Measurements from ENCODE around the gene MAN1A1.

DNA sequence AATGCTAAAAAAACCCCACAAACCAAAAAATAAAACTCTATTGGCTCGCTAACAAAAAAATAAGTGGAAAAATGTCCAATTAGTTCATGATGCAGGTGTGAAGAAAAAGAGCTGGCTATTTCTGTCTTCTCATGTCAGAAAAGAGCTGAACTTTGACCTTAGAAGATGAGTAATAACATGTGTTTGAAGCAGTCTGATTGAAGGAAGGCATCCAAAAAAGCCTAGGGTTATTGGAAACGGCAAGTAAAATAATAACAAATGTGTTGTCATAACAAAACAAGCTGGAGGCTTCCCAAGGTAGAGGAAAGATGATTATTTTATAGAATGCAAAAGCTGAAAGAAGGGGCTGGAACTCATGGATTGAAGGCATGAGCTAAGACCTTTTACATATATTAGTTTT, 176.7 kb downstream of the MAN1A1 start:
- TF ChIP-seq POLR2AphosphoS5 (IDR thresholded peaks at IDR 0.05) = no peak
- no peak for TF ChIP-seq POLR2A (IDR thresholded peaks at IDR 0.05)
- TF ChIP-seq, protein P1, sequence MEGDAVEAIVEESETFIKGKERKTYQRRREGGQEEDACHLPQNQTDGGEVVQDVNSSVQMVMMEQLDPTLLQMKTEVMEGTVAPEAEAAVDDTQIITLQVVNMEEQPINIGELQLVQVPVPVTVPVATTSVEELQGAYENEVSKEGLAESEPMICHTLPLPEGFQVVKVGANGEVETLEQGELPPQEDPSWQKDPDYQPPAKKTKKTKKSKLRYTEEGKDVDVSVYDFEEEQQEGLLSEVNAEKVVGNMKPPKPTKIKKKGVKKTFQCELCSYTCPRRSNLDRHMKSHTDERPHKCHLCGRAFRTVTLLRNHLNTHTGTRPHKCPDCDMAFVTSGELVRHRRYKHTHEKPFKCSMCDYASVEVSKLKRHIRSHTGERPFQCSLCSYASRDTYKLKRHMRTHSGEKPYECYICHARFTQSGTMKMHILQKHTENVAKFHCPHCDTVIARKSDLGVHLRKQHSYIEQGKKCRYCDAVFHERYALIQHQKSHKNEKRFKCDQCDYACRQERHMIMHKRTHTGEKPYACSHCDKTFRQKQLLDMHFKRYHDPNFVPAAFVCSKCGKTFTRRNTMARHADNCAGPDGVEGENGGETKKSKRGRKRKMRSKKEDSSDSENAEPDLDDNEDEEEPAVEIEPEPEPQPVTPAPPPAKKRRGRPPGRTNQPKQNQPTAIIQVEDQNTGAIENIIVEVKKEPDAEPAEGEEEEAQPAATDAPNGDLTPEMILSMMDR (IDR thresholded peaks at IDR 0.05) = no peak

Data from prostate gland (tissue), 2 donors.